T-helper 17 cell (primary cell): ENCODE results near the gene KIF14. TPM values are rescaled to one million over a fixed set of nuclear protein-coding genes. Genes with fewer than 3 reads are reported as not detected.
"Not testable (repeated sequence)": the region's sequence is repeated elsewhere in the genome, so short reads cannot be mapped to it uniquely, and the experiment has no call there.

Experiments
- ATAC-seq: fragments of 150-1000 bp; cut with Tn5 transposase; 2 replicates; pipeline ENCODE4 v1.10.0; 2021; ENCODE audit warnings: mild to moderate bottlenecking, moderate library complexity
- DNase-seq, 3 donors: peaks; one replicate each; pipeline versions ENCODE4 v3.0.0 to v3.0.0-alpha.2; 2020 to 2021
- H3K9me3 ChIP-seq: one replicate; pipeline ENCODE4 v1.7.0; 2013; ENCODE audit warnings: low read length, mild to moderate bottlenecking; ENCODE audit not compliant: control insufficient read depth, poor library complexity, severe bottlenecking
- H3K27ac Mint-ChIP-seq: one replicate; pipeline ENCODE4 v1.8.0; 2022; ENCODE audit warnings: mild to moderate bottlenecking, moderate library complexity, mixed read lengths
- H3K27me3 Mint-ChIP-seq: one replicate; pipeline ENCODE4 v1.8.0; 2022; ENCODE audit warnings: mixed read lengths
- H3K36me3 Mint-ChIP-seq: one replicate; pipeline ENCODE4 v1.8.0; 2022; ENCODE audit warnings: low read depth, mixed read lengths
- H3K4me1 Mint-ChIP-seq: one replicate; pipeline ENCODE4 v1.8.0; 2022; ENCODE audit warnings: mild to moderate bottlenecking, mixed read lengths
- H3K4me3 Mint-ChIP-seq: one replicate; pipeline ENCODE4 v1.8.0; 2022; ENCODE audit warnings: mild to moderate bottlenecking, moderate library complexity, mixed read lengths
- total RNA-seq, 4 donors: library from RNA in 2 of 4; stranded (reverse) in 2 of 4; gene quantifications; one replicate each; pipeline ENCODE4 v1.2.3 and lab custom pipeline; 2022 to 2026

The KIF14 gene
- total RNA-seq, 2 donors from 2014 or later: 0.08 to 0.12 TPM

DNA sequence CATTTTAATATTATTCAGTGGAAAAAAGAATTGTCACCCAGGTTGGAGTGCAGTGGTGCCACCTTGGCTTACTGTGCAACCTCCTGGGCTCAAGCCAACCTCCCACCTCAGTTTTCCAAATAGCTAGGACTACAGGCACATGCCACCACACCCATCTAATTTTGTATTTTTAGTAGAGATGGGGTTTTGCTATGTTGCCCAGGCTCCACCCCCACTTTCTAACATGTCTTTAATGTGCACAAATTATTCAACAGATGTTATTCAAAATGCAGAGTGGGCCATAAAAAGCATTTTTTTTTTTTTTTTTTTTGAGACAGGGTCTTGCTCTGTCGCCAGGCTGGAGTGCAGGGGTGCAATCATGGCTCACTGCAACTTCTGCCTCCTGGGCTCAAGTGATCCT lies 31.8 kb upstream of the KIF14 start:
- peak overlapping the region; percentile 87 for H3K27ac Mint-ChIP-seq
- H3K4me1 Mint-ChIP-seq: peaks cover 23% of the 10 kb centered on the region
- H3K9me3 ChIP-seq: no peaks in the 10 kb centered on the region
- peaks cover 23% of the 10 kb centered on the region for H3K36me3 Mint-ChIP-seq
- DNase-seq (no peak), ATAC-seq (no peak)
- H3K4me3 Mint-ChIP-seq: no peak overlapping the region
- H3K27me3 Mint-ChIP-seq: no peaks in the 10 kb centered on the region

GRCh38 chr1:200646515-200646914 lies 26.0 kb upstream of the KIF14 start:
- no peaks in the 10 kb centered on the region for H3K9me3 ChIP-seq
- Mint-ChIP-seq H3K27me3 (no peaks in the 10 kb centered on the region), H3K4me3 (no peak overlapping the region), H3K36me3 (peaks cover 6% of the 10 kb centered on the region), H3K27ac (no peak overlapping the region), H3K4me1 (peaks cover 3% of the 10 kb centered on the region)
- no peak for ATAC-seq
- DNase-seq: no peak

DNA sequence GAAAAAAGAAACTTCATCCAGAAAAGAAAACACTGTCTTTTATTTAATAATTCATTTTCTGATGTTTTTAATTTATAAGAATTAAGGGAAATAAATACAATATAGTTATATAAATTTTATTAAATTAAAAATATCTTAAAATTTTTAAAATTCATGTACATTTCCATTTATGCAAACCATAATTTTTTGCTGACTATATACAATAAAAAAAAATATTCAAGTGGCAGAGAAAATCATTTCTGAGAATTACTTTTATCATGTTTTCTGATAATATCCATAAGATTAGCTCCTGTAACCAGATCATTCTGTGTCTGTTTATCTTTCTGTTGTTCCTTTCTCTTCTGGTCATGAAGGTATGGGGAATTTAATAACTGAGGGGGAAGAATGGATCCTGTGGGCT lies 23.5 kb upstream of the KIF14 start:
- H3K27ac Mint-ChIP-seq: peak overlapping the region; percentile 14
- peaks cover 6% of the 10 kb centered on the region for H3K4me1 Mint-ChIP-seq
- H3K36me3 Mint-ChIP-seq: peaks cover 9% of the 10 kb centered on the region

GRCh38 chr1:200642481-200642880 lies 21.9 kb upstream of the KIF14 start:
- H3K9me3 ChIP-seq: no peaks in the 10 kb centered on the region
- Mint-ChIP-seq H3K4me3 (no peak overlapping the region), H3K4me1 (peaks cover 6% of the 10 kb centered on the region), H3K27me3 (no peaks in the 10 kb centered on the region), H3K36me3 (peaks cover 9% of the 10 kb centered on the region), H3K27ac (no peak overlapping the region)
- ATAC-seq (no peak), DNase-seq (no peak)

More for the DNA sequence above, 23.5 kb upstream of the KIF14 start:
- no peaks in the 10 kb centered on the region for H3K27me3 Mint-ChIP-seq
- no peak for DNase-seq
- ATAC-seq: no peak
- H3K9me3 ChIP-seq: no peaks in the 10 kb centered on the region
- H3K4me3 Mint-ChIP-seq: no peak overlapping the region

DNA sequence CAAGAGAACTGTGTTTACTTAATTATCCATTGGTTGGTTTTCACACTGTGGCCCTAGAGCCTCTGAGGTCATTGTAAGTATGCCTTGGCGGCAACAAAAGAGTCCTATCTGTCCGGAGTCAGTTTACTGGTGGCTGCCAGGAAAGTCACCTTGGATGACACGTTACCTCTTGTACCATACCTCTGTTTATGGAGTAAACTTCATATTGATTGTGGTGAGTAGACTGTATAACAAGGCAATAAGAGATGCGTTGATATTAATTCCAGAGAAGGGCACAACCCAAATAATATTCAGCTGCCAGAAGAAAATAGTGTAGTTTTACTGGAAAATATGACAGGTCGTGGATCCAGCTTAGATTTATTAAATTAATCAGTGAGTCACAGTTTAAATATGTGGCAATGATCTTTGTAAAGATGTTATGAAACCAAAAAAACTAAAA lies 20.4 kb upstream of the KIF14 start:
- ATAC-seq: no peak
- no peaks in the 10 kb centered on the region for H3K9me3 ChIP-seq
- Mint-ChIP-seq H3K4me3 (no peak overlapping the region), H3K27ac (no peak overlapping the region), H3K4me1 (peaks cover 6% of the 10 kb centered on the region), H3K36me3 (peaks cover 5% of the 10 kb centered on the region), H3K27me3 (no peaks in the 10 kb centered on the region)
- no peak for DNase-seq

DNA sequence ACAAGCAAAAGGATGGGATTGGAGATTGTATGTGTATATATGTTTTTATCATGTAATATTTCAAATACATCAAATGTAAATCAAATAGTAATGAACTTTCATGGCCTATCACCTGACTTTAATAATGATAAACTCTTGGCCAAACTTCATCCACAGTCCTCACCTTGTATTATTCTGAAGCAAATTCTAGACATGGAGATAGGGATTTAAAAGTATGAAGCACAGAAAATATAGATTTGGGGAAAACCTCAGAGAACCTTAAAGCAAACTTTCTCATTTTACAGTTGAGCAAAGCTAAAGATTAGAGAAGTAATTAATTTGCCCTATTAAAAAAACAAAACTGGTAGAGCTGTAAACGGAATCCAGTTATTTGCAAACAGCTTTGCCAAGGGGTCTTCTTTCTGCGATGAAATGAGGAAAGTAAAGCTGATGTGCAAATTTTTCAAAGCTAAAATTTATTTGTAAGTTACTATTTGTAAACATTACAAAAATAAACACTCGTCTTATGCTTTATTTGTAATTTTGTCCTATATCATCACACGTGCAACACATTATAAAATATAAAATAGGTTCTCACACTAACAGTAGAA lies 19.9 kb upstream of the KIF14 start:
- no peak overlapping the region for H3K27ac Mint-ChIP-seq

GRCh38 chr1:200638073-200638472 lies 17.5 kb upstream of the KIF14 start:
- DNase-seq: no peak
- Mint-ChIP-seq H3K36me3 (peaks cover 5% of the 10 kb centered on the region), H3K27me3 (no peaks in the 10 kb centered on the region), H3K27ac (no peak overlapping the region), H3K4me3 (no peak overlapping the region), H3K4me1 (peaks cover 6% of the 10 kb centered on the region)
- ATAC-seq: no peak
- no peaks in the 10 kb centered on the region for H3K9me3 ChIP-seq

More for the DNA sequence above, 19.9 kb upstream of the KIF14 start:
- Mint-ChIP-seq H3K36me3 (peaks cover 5% of the 10 kb centered on the region), H3K4me1 (peaks cover 6% of the 10 kb centered on the region), H3K4me3 (no peak overlapping the region), H3K27me3 (no peaks in the 10 kb centered on the region)
- no peaks in the 10 kb centered on the region for H3K9me3 ChIP-seq
- DNase-seq (no peak), ATAC-seq (no peak)

GRCh38 chr1:200636681-200637080 lies 16.1 kb upstream of the KIF14 start:
- Mint-ChIP-seq H3K4me3 (no peak overlapping the region), H3K27ac (no peak overlapping the region), H3K4me1 (peaks cover 7% of the 10 kb centered on the region), H3K27me3 (no peaks in the 10 kb centered on the region), H3K36me3 (peaks cover 5% of the 10 kb centered on the region)
- H3K9me3 ChIP-seq: no peaks in the 10 kb centered on the region
- no peak for ATAC-seq
- no peak for DNase-seq

- H3K9me3 ChIP-seq: no peaks in the 10 kb centered on the region
- Mint-ChIP-seq H3K27ac (no peak overlapping the region), H3K4me3 (no peak overlapping the region), H3K4me1 (peaks cover 5% of the 10 kb centered on the region), H3K36me3 (peaks cover 2% of the 10 kb centered on the region), H3K27me3 (no peaks in the 10 kb centered on the region)
- ATAC-seq: no peak
- no peak for DNase-seq
Measured at GRCh38 chr1:200634261-200635122, 13.9 kb upstream of the KIF14 start.

DNA sequence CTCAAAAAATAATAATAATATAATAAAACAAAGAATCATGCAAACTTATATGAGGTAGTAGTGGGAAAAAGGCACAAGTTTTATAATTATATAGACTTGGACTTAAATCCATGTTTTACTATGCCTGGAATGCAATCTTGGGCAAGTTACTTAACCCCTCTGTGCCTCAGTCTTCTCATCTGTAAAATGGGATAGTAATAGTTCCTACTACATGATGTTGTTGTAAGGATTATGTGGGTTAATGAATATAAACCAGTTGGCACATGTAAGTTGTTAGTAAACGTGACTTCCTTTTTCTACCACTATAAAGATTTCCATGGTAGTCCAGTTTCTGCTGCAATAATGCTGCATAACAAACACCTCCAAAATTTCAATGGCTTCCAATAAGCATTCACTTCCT lies 10.8 kb upstream of the KIF14 start:
- no peaks in the 10 kb centered on the region for H3K36me3 Mint-ChIP-seq

GRCh38 chr1:200630515-200630899 lies 10.0 kb upstream of the KIF14 start:
- DNase-seq, H3K4me3 Mint-ChIP-seq, H3K27ac Mint-ChIP-seq, H3K27me3 Mint-ChIP-seq, H3K9me3 ChIP-seq, ATAC-seq, H3K36me3 Mint-ChIP-seq: not testable (repeated sequence)
- peaks cover 21% of the 10 kb centered on the region for H3K4me1 Mint-ChIP-seq

More for the DNA sequence above, 10.8 kb upstream of the KIF14 start:
- no peaks in the 10 kb centered on the region for H3K27me3 Mint-ChIP-seq
- H3K4me1 Mint-ChIP-seq: peaks cover 21% of the 10 kb centered on the region
- no peak overlapping the region for H3K27ac Mint-ChIP-seq
- no peak for ATAC-seq
- no peak overlapping the region for H3K4me3 Mint-ChIP-seq
- DNase-seq: no peak
- no peaks in the 10 kb centered on the region for H3K9me3 ChIP-seq

DNA sequence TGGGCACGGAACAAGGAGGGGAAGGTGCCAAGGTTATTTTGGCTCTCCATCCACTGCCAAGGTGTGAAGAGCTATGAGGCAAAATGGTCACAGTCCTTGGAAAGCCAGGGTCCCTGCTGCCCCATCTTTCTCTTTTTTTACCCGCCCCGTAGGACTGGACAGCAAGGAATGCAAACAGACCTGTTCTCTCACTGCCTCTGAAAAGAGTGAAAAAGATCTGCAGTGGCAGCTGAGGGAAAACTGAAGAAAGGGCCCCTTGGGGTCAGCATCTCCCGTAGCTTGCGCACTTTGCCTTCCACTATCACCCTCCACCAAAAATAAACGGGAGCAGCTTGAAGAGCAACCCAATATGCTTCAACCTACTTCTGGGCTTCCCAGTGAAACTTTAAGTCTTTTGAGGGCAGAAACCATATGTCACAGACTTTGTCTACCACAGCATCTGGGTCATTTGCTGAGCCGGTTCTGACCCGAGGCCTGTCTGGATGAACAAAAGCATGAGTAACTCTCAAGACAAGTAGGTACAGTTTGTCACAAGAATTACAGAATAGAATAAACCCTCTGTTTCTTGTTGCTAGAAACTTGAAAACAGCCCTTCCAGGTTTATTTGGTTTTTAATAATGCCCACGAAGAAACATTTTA lies 9.4 kb upstream of the KIF14 start:
- H3K9me3 ChIP-seq: no peaks in the 10 kb centered on the region
- no peaks in the 10 kb centered on the region for H3K36me3 Mint-ChIP-seq
- H3K4me3 Mint-ChIP-seq: no peak overlapping the region
- H3K4me1 Mint-ChIP-seq: peaks cover 25% of the 10 kb centered on the region
- no peak overlapping the region for H3K27ac Mint-ChIP-seq
- no peaks in the 10 kb centered on the region for H3K27me3 Mint-ChIP-seq
- DNase-seq (no peak), ATAC-seq (no peak)

GRCh38 chr1:200628223-200628881 lies 7.8 kb upstream of the KIF14 start:
- peak overlapping the region; percentile 71 for H3K4me3 Mint-ChIP-seq
- H3K9me3 ChIP-seq: no peaks in the 10 kb centered on the region
- H3K27me3 Mint-ChIP-seq: no peaks in the 10 kb centered on the region
- H3K27ac Mint-ChIP-seq: peak overlapping the region; percentile 94
- H3K36me3 Mint-ChIP-seq: no peaks in the 10 kb centered on the region
- H3K4me1 Mint-ChIP-seq: peaks cover 25% of the 10 kb centered on the region
- ATAC-seq (peak; percentile 84), DNase-seq (peak in 1 of 3 donors; percentile 28)
